Measurements from ENCODE around the gene CLDN3.

- TF ChIP-seq, protein P1, sequence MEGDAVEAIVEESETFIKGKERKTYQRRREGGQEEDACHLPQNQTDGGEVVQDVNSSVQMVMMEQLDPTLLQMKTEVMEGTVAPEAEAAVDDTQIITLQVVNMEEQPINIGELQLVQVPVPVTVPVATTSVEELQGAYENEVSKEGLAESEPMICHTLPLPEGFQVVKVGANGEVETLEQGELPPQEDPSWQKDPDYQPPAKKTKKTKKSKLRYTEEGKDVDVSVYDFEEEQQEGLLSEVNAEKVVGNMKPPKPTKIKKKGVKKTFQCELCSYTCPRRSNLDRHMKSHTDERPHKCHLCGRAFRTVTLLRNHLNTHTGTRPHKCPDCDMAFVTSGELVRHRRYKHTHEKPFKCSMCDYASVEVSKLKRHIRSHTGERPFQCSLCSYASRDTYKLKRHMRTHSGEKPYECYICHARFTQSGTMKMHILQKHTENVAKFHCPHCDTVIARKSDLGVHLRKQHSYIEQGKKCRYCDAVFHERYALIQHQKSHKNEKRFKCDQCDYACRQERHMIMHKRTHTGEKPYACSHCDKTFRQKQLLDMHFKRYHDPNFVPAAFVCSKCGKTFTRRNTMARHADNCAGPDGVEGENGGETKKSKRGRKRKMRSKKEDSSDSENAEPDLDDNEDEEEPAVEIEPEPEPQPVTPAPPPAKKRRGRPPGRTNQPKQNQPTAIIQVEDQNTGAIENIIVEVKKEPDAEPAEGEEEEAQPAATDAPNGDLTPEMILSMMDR (IDR thresholded peaks at IDR 0.05; ENCODE audit: borderline replicate concordance, extremely low read depth, low read length, poor library complexity, severe bottlenecking), result no peak
- TF ChIP-seq EZH2 (IDR thresholded peaks at IDR 0.05; ENCODE audit: borderline replicate concordance, low read depth, low read length, severe bottlenecking), result no peak
These were observed 27.1 kb downstream of the CLDN3 start for GRCh38 chr7:73742753-73743641.

All from DND-41 (cell line).